Calu3 (cell line): Measurements from ENCODE around the gene LDLRAD4. TPM values are rescaled to one million over a fixed set of nuclear protein-coding genes. Genes with fewer than 3 reads are reported as not detected.

Source experiments
- BruUV-seq: library from RNA; stranded (reverse); fragments of 400-500 nt; replicated peaks from 2 replicates; lab custom pipeline; 2021; lab: Mats Ljungman, UMichigan
- CTCF ChIA-PET: fragments of 300-600 bp; sonication (Branson Sonifier 250); formaldehyde crosslinking; loops from one replicate; lab custom pipeline; 2022; ENCODE audit warnings: antibody characterized with exemption; lab: Charles Lee
- DNase-seq: peaks from one replicate; pipeline ENCODE4 v3.0.0; 2022
- H3K27ac Mint-ChIP-seq: one replicate; pipeline ENCODE4 v1.8.0; 2022; ENCODE audit warnings: mixed read lengths; ENCODE audit not compliant: unreplicated experiment
- H3K27me3 Mint-ChIP-seq: one replicate; pipeline ENCODE4 v1.8.0; 2022; ENCODE audit warnings: mixed read lengths; ENCODE audit not compliant: unreplicated experiment
- H3K36me3 Mint-ChIP-seq: one replicate; pipeline ENCODE4 v1.8.0; 2022; ENCODE audit warnings: mild to moderate bottlenecking, moderate library complexity, mixed read lengths; ENCODE audit not compliant: insufficient read depth, unreplicated experiment
- H3K4me1 Mint-ChIP-seq: one replicate; pipeline ENCODE4 v1.8.0; 2022; ENCODE audit warnings: mild to moderate bottlenecking, low read depth, mixed read lengths; ENCODE audit not compliant: unreplicated experiment
- H3K4me3 Mint-ChIP-seq: one replicate; pipeline ENCODE4 v1.8.0; 2022; ENCODE audit warnings: mild to moderate bottlenecking, low read depth, moderate library complexity, mixed read lengths; ENCODE audit not compliant: unreplicated experiment
- H3K9me3 Mint-ChIP-seq: one replicate; pipeline ENCODE4 v1.8.0; 2022; ENCODE audit warnings: low read depth, mixed read lengths; ENCODE audit not compliant: unreplicated experiment
- intact Hi-C: fragments of 100-400 bp; cut with micrococcal nuclease; formaldehyde crosslinking; loops from one replicate; pipeline ENCODE4 v1.10.0; 2022; ENCODE audit not compliant: unreplicated experiment
- total RNA-seq: library from RNA; stranded (reverse); gene quantifications from 2 replicates; pipeline ENCODE4 v1.2.3, GENCODE V29; 2022
- TF ChIP-seq, protein P1 (sequence below): fragments of 200-600 bp; IDR thresholded peaks from one replicate; pipeline ENCODE4 v1.8.0; 2022; ENCODE audit warnings: antibody characterized with exemption; ENCODE audit not compliant: unreplicated experiment

The LDLRAD4 gene
- total RNA-seq, 1 experiment from 2014 or later: 0.50 TPM

DNA sequence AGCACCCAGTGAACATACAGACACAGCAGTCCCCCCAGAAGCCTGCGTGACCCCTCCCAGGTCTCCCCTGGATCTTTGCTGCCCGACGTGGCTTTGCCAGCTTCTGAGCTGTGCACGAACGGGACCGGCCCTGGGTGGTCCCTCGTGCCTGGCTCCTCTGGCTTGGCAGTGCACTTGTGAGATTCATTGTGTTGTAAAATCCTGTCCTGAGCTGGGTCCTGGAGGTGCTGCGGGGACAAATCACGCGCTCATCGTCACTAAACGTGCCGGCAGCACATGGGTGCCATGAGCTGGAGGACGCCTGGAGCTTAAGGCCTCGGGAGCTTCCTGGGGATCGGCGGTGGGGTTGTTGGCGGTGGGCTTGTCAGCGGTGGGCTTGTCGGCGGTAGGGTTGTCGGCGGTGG, 402.9 kb downstream of the LDLRAD4 start:
- Mint-ChIP-seq H3K27ac (no peak overlapping the region), H3K9me3 (no peaks in the 10 kb centered on the region), H3K36me3 (no peaks in the 10 kb centered on the region), H3K4me3 (no peak overlapping the region), H3K27me3 (peaks cover 93% of the 10 kb centered on the region), H3K4me1 (no peaks in the 10 kb centered on the region)
- CTCF ChIA-PET: no interaction called here
- TF ChIP-seq, protein P1, sequence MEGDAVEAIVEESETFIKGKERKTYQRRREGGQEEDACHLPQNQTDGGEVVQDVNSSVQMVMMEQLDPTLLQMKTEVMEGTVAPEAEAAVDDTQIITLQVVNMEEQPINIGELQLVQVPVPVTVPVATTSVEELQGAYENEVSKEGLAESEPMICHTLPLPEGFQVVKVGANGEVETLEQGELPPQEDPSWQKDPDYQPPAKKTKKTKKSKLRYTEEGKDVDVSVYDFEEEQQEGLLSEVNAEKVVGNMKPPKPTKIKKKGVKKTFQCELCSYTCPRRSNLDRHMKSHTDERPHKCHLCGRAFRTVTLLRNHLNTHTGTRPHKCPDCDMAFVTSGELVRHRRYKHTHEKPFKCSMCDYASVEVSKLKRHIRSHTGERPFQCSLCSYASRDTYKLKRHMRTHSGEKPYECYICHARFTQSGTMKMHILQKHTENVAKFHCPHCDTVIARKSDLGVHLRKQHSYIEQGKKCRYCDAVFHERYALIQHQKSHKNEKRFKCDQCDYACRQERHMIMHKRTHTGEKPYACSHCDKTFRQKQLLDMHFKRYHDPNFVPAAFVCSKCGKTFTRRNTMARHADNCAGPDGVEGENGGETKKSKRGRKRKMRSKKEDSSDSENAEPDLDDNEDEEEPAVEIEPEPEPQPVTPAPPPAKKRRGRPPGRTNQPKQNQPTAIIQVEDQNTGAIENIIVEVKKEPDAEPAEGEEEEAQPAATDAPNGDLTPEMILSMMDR: no peak
- intact Hi-C loops: no loop called here
- DNase-seq: no peak
- BruUV-seq: no TSS peak

DNA sequence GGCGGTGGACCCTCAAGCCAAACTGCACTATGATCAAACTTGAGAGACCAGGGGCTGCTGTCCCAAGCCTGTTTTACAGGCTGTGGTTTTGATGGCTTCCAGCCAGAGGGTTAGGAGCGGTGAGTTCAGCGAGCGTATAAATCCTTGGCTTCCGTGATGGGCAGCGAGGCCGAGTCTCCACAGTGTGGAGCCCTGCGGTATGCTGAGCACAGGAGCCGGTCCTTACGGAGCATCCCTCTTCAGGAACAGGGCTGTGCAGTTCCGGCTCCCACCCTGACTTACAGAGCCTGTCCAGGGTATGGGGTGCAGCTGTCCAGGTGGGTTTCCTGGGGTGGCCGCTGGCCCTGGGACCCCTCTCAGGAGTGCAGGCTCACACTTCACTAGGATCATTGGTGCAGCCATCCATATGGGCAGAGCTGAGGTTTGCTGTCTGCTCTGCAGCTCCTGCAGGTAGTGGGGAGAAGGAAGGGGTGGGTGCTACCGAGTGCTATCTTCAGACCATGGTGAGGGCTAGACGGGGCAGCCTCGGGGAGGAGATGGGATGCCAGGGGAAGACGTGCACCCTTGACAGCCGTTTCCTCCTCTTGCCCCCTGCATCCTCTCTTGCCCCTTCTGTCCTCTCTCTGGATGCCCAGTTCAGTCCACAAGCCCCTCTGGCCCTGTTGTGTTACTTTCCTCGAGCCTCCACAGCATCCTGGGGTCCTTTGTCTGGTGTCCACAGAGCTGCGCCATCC, 403.5 kb downstream of the LDLRAD4 start:
- intact Hi-C loops: no loop called here
- Mint-ChIP-seq H3K9me3 (no peaks in the 10 kb centered on the region), H3K4me3 (no peak overlapping the region), H3K36me3 (no peaks in the 10 kb centered on the region), H3K4me1 (no peaks in the 10 kb centered on the region), H3K27ac (no peak overlapping the region), H3K27me3 (peaks cover 94% of the 10 kb centered on the region)
- TF ChIP-seq, protein P1: no peak
- no TSS peak for BruUV-seq
- CTCF ChIA-PET: no interaction called here
- no peak for DNase-seq

DNA sequence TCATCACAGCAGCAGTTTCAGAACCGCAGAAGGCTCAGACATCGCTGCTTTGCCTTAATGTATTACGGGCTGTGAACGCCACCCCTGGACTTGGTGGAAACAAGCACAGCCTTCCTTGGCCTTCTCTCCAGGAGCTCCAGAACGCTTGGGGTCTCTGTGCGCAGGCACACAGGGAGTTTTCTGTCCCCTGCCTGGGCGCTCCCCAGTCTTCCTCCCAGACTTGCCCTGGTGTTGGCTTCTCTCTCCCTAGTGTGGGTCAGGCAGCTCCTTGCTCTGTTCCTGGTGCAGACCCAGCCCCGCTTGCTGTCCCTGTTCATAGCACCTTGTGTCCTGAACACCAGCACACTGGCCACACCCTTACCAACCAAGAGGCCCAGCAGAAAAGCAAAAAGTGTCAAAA, 404.2 kb downstream of the LDLRAD4 start:
- no peak for DNase-seq
- H3K27ac Mint-ChIP-seq: no peak overlapping the region
- CTCF ChIA-PET: no interaction called here
- TF ChIP-seq, protein P1: no peak
- H3K4me1 Mint-ChIP-seq: no peaks in the 10 kb centered on the region
- H3K36me3 Mint-ChIP-seq: no peaks in the 10 kb centered on the region
- intact Hi-C loops: no loop called here
- BruUV-seq: no TSS peak
- peaks cover 93% of the 10 kb centered on the region for H3K27me3 Mint-ChIP-seq
- no peaks in the 10 kb centered on the region for H3K9me3 Mint-ChIP-seq
- H3K4me3 Mint-ChIP-seq: no peak overlapping the region

DNA sequence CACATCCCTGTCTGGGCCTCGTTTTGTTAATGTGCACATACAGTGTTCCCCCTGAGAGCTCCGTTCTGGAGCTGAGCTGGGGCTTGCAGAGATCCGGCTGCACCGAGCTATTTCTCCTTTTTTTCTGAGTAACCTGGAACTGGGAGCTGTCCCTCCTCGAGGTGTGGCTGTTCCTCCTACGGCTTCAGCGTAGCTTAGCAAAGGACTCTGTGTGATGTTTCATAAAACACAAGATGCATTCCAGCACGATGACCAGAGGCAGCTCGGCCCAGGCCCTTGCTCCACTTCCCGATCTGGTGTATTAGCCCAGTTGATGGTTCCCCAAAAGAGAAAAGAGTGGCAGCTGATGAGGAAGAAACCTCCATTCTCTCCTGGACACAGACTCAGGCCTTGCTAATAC, 404.8 kb downstream of the LDLRAD4 start:
- CTCF ChIA-PET: no interaction called here
- H3K27me3 Mint-ChIP-seq: peaks cover 87% of the 10 kb centered on the region
- BruUV-seq: no TSS peak
- intact Hi-C loops: no loop called here
- H3K27ac Mint-ChIP-seq: no peak overlapping the region
- TF ChIP-seq, protein P1: no peak
- no peaks in the 10 kb centered on the region for H3K36me3 Mint-ChIP-seq
- H3K4me3 Mint-ChIP-seq: no peak overlapping the region
- no peaks in the 10 kb centered on the region for H3K4me1 Mint-ChIP-seq
- no peaks in the 10 kb centered on the region for H3K9me3 Mint-ChIP-seq
- no peak for DNase-seq
